Thyroid gland (tissue), 4 donors: Measurements from ENCODE around the gene PRSS3. TPM values are rescaled to one million over a fixed set of nuclear protein-coding genes. Genes with fewer than 3 reads are reported as not detected.
"Not testable (repeated sequence)": the region's sequence is repeated elsewhere in the genome, so short reads cannot be mapped to it uniquely, and the experiment has no call there.

Source experiments
- DNase-seq, 2 donors: peaks; one replicate each; pipeline ENCODE4 v3.0.0-alpha.2; 2019
- H3K27ac ChIP-seq, 3 donors: fragments of 200-600 bp; sonication (generic); 1 replicate in 2 of 3; 2 replicates in 1 of 3; pipeline ENCODE4 v1.5.1; 2016 to 2019; ENCODE audit warnings: mild to moderate bottlenecking in 1 of 3, moderate library complexity in 1 of 3
- H3K27me3 ChIP-seq: fragments of 200-600 bp; sonication (generic); one replicate; pipeline ENCODE4 v1.5.1; 2019
- H3K36me3 ChIP-seq, 2 donors: fragments of 200-600 bp; sonication (generic); one replicate each; pipeline ENCODE4 v1.5.1; 2016 to 2019
- H3K4me1 ChIP-seq, 2 donors: fragments of 200-600 bp; sonication (generic); one replicate each; pipeline ENCODE4 v1.5.1; 2017 to 2019
- H3K4me3 ChIP-seq, 3 donors: fragments of 200-600 bp; sonication (generic); replicated peaks in 1 of 3; 1 replicate in 2 of 3; 2 replicates in 1 of 3; pipeline ENCODE4 v1.5.1; 2016; ENCODE audit warnings: mild to moderate bottlenecking in 1 of 3
- H3K9me3 ChIP-seq: fragments of 200-600 bp; sonication (generic); one replicate; pipeline ENCODE4 v1.5.1; 2017
- POLR2A ChIP-seq, 2 donors: fragments of 450-650 bp; IDR thresholded peaks; one replicate each; pipeline ENCODE4 v1.6.1; 2017; ENCODE audit warnings: antibody characterized with exemption in 2 of 2, mild to moderate bottlenecking in 2 of 2, moderate library complexity in 1 of 2
- WGBS, 2 donors: methylation state at CpG; one replicate each; pipeline ENCODE4 v1.1.5; 2017; 5-methylcytosine and 5-hydroxymethylcytosine counted together
- intact Hi-C: fragments of 100-400 bp; cut with DNase I; formaldehyde crosslinking; loops from one replicate; pipeline ENCODE4 v1.15.1; 2023
- total RNA-seq, 4 donors: library from RNA; depleted of rRNA; stranded (reverse); fragments of >200 nt; gene quantifications; one replicate each; pipeline ENCODE4 v1.2.3, GENCODE V29; 2016
- TF ChIP-seq, protein P1 (sequence below), 6 experiments: fragments of 200-600 bp in 3 of 6; fragments of 450-650 bp in 3 of 6; sonication (generic) in 3 of 6; IDR thresholded peaks; one replicate each; pipeline ENCODE4 v1.5.1; 2016 to 2019; ENCODE audit warnings: antibody characterized with exemption in 6 of 6, mild to moderate bottlenecking in 2 of 6, inconsistent platforms in 1 of 6, moderate library complexity in 1 of 6

The PRSS3 gene
- total RNA-seq, 4 donors from 2014 or later, result not detected

DNA sequence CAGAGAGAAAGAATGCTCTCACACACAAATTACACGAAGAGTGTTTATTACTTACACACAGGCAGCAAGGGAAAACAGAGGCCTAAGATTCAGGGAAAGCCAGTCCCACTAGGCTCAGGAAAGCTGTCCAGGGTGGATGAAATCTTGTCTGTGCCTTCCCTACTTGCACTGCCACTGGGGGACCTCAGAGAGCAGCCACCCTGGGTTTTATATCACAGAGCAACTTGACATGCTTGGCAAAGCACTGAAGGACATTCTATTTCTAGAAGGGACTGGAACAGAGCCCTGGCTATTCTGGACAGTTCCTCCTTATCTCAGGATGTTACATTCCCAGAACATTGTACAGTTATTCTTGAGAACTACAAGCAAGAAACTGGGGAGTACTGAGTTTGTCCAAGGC lies 7.5 kb upstream of the PRSS3 start:
- H3K27me3 ChIP-seq, result no peaks in the 10 kb centered on the region
- intact Hi-C loops, result no loop called here
- WGBS, 2 donors, result 0 to 56% methylated on average over 1 of the region's 1 CpG

DNA sequence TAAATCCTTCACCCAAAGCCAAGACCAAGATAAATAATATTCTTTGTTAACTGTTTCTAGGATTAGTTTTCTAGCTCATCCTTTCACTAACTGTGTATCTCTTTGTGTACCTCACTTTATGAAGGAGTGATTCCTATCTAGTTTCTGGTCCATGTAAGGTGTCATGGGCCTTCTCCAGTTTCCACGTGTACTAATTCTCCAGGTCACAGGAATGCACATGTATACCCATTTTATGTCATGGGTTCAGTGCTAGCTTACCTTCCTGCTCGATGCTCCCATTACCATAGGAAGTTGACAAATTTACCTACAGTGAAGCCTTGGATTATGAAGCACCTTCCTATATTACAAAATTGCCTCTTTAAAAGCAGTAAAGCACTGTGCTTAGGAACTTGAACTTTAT lies 5.9 kb upstream of the PRSS3 start:
- intact Hi-C loops, H3K9me3 ChIP-seq, H3K4me3 ChIP-seq, H3K36me3 ChIP-seq, H3K4me1 ChIP-seq, H3K27me3 ChIP-seq, DNase-seq, H3K27ac ChIP-seq: not testable (repeated sequence)
- 83 to 88% methylated on average over 2 of the region's 2 CpGs for WGBS, 2 donors

More for the DNA sequence above, 7.5 kb upstream of the PRSS3 start:
- Histone ChIP-seq H3K4me1 (peaks cover 7 to 8% of the 10 kb centered on the region in 2 donors), H3K9me3 (no peaks in the 10 kb centered on the region), H3K4me3 (no peak overlapping the region), H3K27ac (peak overlapping the region in 2 of 3 donors; percentile 62 to 72), H3K36me3 (no peaks in the 10 kb centered on the region)
- TF ChIP-seq, protein P1, sequence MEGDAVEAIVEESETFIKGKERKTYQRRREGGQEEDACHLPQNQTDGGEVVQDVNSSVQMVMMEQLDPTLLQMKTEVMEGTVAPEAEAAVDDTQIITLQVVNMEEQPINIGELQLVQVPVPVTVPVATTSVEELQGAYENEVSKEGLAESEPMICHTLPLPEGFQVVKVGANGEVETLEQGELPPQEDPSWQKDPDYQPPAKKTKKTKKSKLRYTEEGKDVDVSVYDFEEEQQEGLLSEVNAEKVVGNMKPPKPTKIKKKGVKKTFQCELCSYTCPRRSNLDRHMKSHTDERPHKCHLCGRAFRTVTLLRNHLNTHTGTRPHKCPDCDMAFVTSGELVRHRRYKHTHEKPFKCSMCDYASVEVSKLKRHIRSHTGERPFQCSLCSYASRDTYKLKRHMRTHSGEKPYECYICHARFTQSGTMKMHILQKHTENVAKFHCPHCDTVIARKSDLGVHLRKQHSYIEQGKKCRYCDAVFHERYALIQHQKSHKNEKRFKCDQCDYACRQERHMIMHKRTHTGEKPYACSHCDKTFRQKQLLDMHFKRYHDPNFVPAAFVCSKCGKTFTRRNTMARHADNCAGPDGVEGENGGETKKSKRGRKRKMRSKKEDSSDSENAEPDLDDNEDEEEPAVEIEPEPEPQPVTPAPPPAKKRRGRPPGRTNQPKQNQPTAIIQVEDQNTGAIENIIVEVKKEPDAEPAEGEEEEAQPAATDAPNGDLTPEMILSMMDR (IDR thresholded peaks at IDR 0.05), result peak in 4 of 6 experiments; percentile 33 to 52 (median 48)
- no peak for TF ChIP-seq POLR2A (IDR thresholded peaks at IDR 0.05)
- DNase-seq, result peak; percentile 28 to 50

GRCh38 chr9:33791117-33791516 lies 4.2 kb upstream of the PRSS3 start:
- intact Hi-C loops, result no loop called here
- DNase-seq, result no peak
- H3K4me1 ChIP-seq, result peaks cover 7 to 21% of the 10 kb centered on the region in 2 donors
- H3K27ac ChIP-seq, result no peak overlapping the region
- no peaks in the 10 kb centered on the region for H3K27me3 ChIP-seq
- H3K9me3 ChIP-seq, result no peaks in the 10 kb centered on the region
- no peak overlapping the region for H3K4me3 ChIP-seq
- TF ChIP-seq, protein P1 (IDR thresholded peaks at IDR 0.05), result no peak
- H3K36me3 ChIP-seq, result no peaks in the 10 kb centered on the region
- WGBS, 2 donors, result 37 to 54% methylated on average over 2 of the region's 2 CpGs

DNA sequence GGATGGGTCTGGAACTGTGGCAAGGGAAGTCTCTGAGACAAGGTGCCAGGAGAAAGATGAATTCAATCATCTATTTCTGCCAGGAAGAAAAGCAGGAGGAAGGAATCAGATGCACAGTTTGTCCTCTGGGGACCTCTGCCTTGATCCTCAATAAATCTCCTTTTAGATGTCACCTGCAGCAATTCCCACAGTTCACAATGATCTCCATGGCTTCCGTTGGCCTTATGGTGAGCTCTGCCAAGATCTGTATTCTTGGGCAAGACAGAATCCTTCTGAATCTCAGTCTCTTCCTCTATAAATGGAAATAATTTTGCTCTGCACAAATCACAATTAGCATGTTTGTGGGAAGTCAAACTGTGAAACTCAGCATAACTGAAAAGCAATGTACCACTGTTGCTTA lies 1.9 kb upstream of the PRSS3 start:
- H3K36me3 ChIP-seq, H3K4me3 ChIP-seq, H3K27ac ChIP-seq, DNase-seq, H3K9me3 ChIP-seq, H3K27me3 ChIP-seq, intact Hi-C loops: not testable (repeated sequence)
- H3K4me1 ChIP-seq, result peaks cover 0 to 16% of the 10 kb centered on the region in 2 donors
- 82 to 87% methylated on average over 1 of the region's 1 CpG for WGBS, 2 donors

GRCh38 chr9:33794560-33794959 lies 801 bp upstream of the PRSS3 start:
- no peak overlapping the region for H3K27ac ChIP-seq
- no peaks in the 10 kb centered on the region for H3K9me3 ChIP-seq
- peaks cover 0 to 16% of the 10 kb centered on the region in 2 donors for H3K4me1 ChIP-seq
- WGBS, 2 donors, result 79 to 90% methylated on average over 2 of the region's 2 CpGs
- no peaks in the 10 kb centered on the region for H3K27me3 ChIP-seq
- no peaks in the 10 kb centered on the region for H3K36me3 ChIP-seq
- intact Hi-C loops, result no loop called here
- H3K4me3 ChIP-seq, result no peak overlapping the region
- DNase-seq, result no peak
- TF ChIP-seq, protein P1 (IDR thresholded peaks at IDR 0.05), result no peak
- TF ChIP-seq POLR2A (IDR thresholded peaks at IDR 0.05), result no peak

DNA sequence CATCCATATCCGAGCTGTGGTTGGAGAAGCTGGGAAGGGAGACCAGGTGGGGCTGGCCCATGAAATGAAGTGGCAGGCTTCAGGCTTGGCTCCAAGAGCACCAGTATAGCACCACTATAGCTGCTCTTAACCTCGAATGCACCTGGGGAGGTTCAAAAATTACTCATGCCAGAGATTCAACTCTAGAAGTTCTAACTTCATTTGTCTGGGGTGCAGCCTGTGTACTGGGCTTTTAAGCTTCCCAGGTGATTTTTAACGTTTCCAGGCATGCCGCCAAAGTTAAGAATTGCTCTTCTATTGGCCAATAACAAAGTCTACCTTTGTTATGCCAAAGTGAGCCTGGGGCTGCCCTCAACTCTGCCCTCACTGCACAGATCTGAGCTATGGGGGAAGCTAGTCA lies 458 bp downstream of the PRSS3 start:
- TF ChIP-seq POLR2A (IDR thresholded peaks at IDR 0.05), result no peak
- TF ChIP-seq, protein P1 (IDR thresholded peaks at IDR 0.05), result no peak
- DNase-seq, result peak; percentile 78 to 83
- Histone ChIP-seq H3K4me3 (no peak overlapping the region), H3K4me1 (peaks cover 0 to 21% of the 10 kb centered on the region in 2 donors), H3K27ac (peak overlapping the region in 2 of 3 donors; percentile 16 to 48), H3K36me3 (no peaks in the 10 kb centered on the region), H3K9me3 (no peaks in the 10 kb centered on the region), H3K27me3 (no peaks in the 10 kb centered on the region)
- intact Hi-C loops, result no loop called here
- WGBS, 2 donors, result 33 to 38% methylated on average over 4 of the region's 4 CpGs

GRCh38 chr9:33796679-33797078 lies 1.3 kb downstream of the PRSS3 start:
- peak in 1 of 2 donors; percentile 35 for DNase-seq
- H3K4me1 ChIP-seq, result peaks cover 0 to 22% of the 10 kb centered on the region in 2 donors
- H3K36me3 ChIP-seq, H3K9me3 ChIP-seq, H3K27ac ChIP-seq, intact Hi-C loops, H3K27me3 ChIP-seq, H3K4me3 ChIP-seq: not testable (repeated sequence)
- 59 to 60% methylated on average over 5 of the region's 5 CpGs for WGBS, 2 donors
